H9 (cell line): ENCODE results near the gene COL18A1. TPM values are rescaled to one million over a fixed set of nuclear protein-coding genes. Genes with fewer than 3 reads are reported as not detected.

Experiments
- DNase-seq: peaks from one replicate; pipeline ENCODE4 v3.0.0-alpha.2; 2017
- H2AFZ ChIP-seq: one replicate; pipeline ENCODE4 v1.6.1; 2013; ENCODE audit warnings: mild to moderate bottlenecking, low read length, control low read depth, moderate library complexity
- H2AK5ac ChIP-seq: 2 replicates; pipeline ENCODE4 v1.6.1; 2013; ENCODE audit warnings: low read length, control low read depth, mixed read lengths; ENCODE audit not compliant: insufficient read length
- H2BK120ac ChIP-seq: one replicate; pipeline ENCODE4 v1.6.1; 2013; ENCODE audit warnings: low read depth, mild to moderate bottlenecking, low read length, control low read depth, inconsistent platforms; ENCODE audit not compliant: poor library complexity, severe bottlenecking
- H2BK12ac ChIP-seq: 2 replicates; pipeline ENCODE4 v1.6.1; 2013; ENCODE audit warnings: low read length, control low read depth, mixed read lengths, low read depth; ENCODE audit not compliant: insufficient read length
- H2BK15ac ChIP-seq: 2 replicates; pipeline ENCODE4 v1.6.1; 2013; ENCODE audit warnings: low read depth, low read length, control low read depth
- H2BK20ac ChIP-seq: one replicate; pipeline ENCODE4 v1.6.1; 2013; ENCODE audit warnings: low read depth, mild to moderate bottlenecking, low read length, control low read depth, inconsistent platforms; ENCODE audit not compliant: poor library complexity, severe bottlenecking
- H2BK5ac ChIP-seq: 2 replicates; pipeline ENCODE4 v1.6.1; 2013; ENCODE audit warnings: low read length, control low read depth, mixed read lengths; ENCODE audit not compliant: insufficient read length
- H3K14ac ChIP-seq: 2 replicates; pipeline ENCODE4 v1.6.1; 2013; ENCODE audit warnings: low read length, control low read depth; ENCODE audit not compliant: insufficient read depth
- H3K18ac ChIP-seq: 2 replicates; pipeline ENCODE4 v1.6.1; 2013; ENCODE audit warnings: low read depth, mild to moderate bottlenecking, mixed read lengths, low read length, control low read depth; ENCODE audit not compliant: insufficient read length
- H3K23ac ChIP-seq: 2 replicates; pipeline ENCODE4 v1.6.1; 2013; ENCODE audit warnings: low read length, control low read depth, mixed read lengths, low read depth; ENCODE audit not compliant: insufficient read length
- H3K23me2 ChIP-seq: 2 replicates; pipeline ENCODE4 v1.6.1; 2013; ENCODE audit warnings: low read depth, mild to moderate bottlenecking, mixed read lengths, low read length, control low read depth; ENCODE audit not compliant: insufficient read length, poor library complexity, severe bottlenecking
- H3K27ac ChIP-seq: 2 replicates; pipeline ENCODE4 v1.5.1; 2013; ENCODE audit warnings: low read length, control low read depth, mixed read lengths, low read depth; ENCODE audit not compliant: insufficient read length
- H3K27me3 ChIP-seq: 2 replicates; pipeline ENCODE4 v1.6.1; 2013; ENCODE audit warnings: low read length, control low read depth, inconsistent platforms; ENCODE audit not compliant: insufficient read depth
- H3K4ac ChIP-seq: 2 replicates; pipeline ENCODE4 v1.6.1; 2013; ENCODE audit warnings: low read depth, mild to moderate bottlenecking, control low read depth, inconsistent platforms, low read length, moderate library complexity
- H3K4me1 ChIP-seq: 2 replicates; pipeline ENCODE4 v1.6.1; 2013; ENCODE audit warnings: low read length, control low read depth, inconsistent platforms; ENCODE audit not compliant: insufficient read depth
- H3K4me2 ChIP-seq: 2 replicates; pipeline ENCODE4 v1.6.1; 2013; ENCODE audit warnings: low read length, control low read depth, mixed read lengths; ENCODE audit not compliant: insufficient read length, insufficient read depth
- H3K56ac ChIP-seq: 2 replicates; pipeline ENCODE4 v1.6.1; 2013; ENCODE audit warnings: low read depth, mild to moderate bottlenecking, mixed read lengths, low read length, control low read depth; ENCODE audit not compliant: insufficient read length
- H3K79me1 ChIP-seq: 2 replicates; pipeline ENCODE4 v1.6.1; 2013; ENCODE audit warnings: low read depth, mild to moderate bottlenecking, moderate library complexity, low read length, control low read depth, inconsistent platforms; ENCODE audit not compliant: insufficient read depth, poor library complexity, severe bottlenecking
- H3K79me2 ChIP-seq: 2 replicates; pipeline ENCODE4 v1.6.1; 2013; ENCODE audit warnings: low read length, control low read depth, inconsistent platforms; ENCODE audit not compliant: insufficient read depth
- H3K9ac ChIP-seq: 2 replicates; pipeline ENCODE4 v1.6.1; 2013; ENCODE audit warnings: low read length, control low read depth, mixed read lengths; ENCODE audit not compliant: insufficient read length; ENCODE audit errors: extremely low read depth
- H3K9me3 ChIP-seq: one replicate; pipeline ENCODE4 v1.6.1; 2013; ENCODE audit warnings: low read depth, low read length, inconsistent platforms; ENCODE audit not compliant: control insufficient read depth
- H3T11ph ChIP-seq: one replicate; pipeline ENCODE4 v1.6.1; 2013; ENCODE audit warnings: mild to moderate bottlenecking, low read length, control low read depth, inconsistent platforms
- H4K20me1 ChIP-seq: one replicate; pipeline ENCODE4 v1.6.1; 2013; ENCODE audit not compliant: control insufficient read depth, insufficient read length, insufficient read depth
- H4K5ac ChIP-seq: 2 replicates; pipeline ENCODE4 v1.6.1; 2013; ENCODE audit warnings: low read depth, mild to moderate bottlenecking, mixed read lengths, low read length, control low read depth; ENCODE audit not compliant: insufficient read length
- H4K8ac ChIP-seq: replicated peaks from 2 replicates; pipeline ENCODE4 v1.6.1; 2013; ENCODE audit warnings: low read length, control low read depth, mixed read lengths, low read depth; ENCODE audit not compliant: insufficient read length
- H4K91ac ChIP-seq: 2 replicates; pipeline ENCODE4 v1.6.1; 2013; ENCODE audit warnings: low read depth, mild to moderate bottlenecking, moderate library complexity, mixed read lengths, low read length, control low read depth; ENCODE audit not compliant: insufficient read length
- H3K27ac Mint-ChIP-seq, 3 experiments: 2 replicates in 2 of 3; 3 replicates in 1 of 3; pipeline ENCODE4 v1.8.0; 2020 to 2021; ENCODE audit warnings: mixed read lengths in 3 of 3, mild to moderate bottlenecking in 1 of 3, moderate library complexity in 1 of 3
- H3K27me3 Mint-ChIP-seq: 2 replicates; pipeline ENCODE4 v1.8.0; 2021; ENCODE audit warnings: low read depth, mild to moderate bottlenecking, moderate library complexity, mixed read lengths
- H3K36me3 Mint-ChIP-seq, 3 experiments: 2 replicates in 2 of 3; 3 replicates in 1 of 3; pipeline ENCODE4 v1.8.0; 2020 to 2021; ENCODE audit warnings: low read depth in 3 of 3, mixed read lengths in 3 of 3; ENCODE audit not compliant: insufficient read depth in 1 of 3
- H3K4me1 Mint-ChIP-seq, 2 experiments: 2 replicates each; pipeline ENCODE4 v1.8.0; 2020; ENCODE audit warnings: mixed read lengths in 2 of 2
- H3K4me3 Mint-ChIP-seq, 2 experiments: 2 replicates in 1 of 2; 3 replicates in 1 of 2; pipeline ENCODE4 v1.8.0; 2020 to 2021; ENCODE audit warnings: mild to moderate bottlenecking in 2 of 2, mixed read lengths in 2 of 2, moderate library complexity in 1 of 2
- H3K9me3 Mint-ChIP-seq, 2 experiments: 2 replicates in 1 of 2; 3 replicates in 1 of 2; pipeline ENCODE4 v1.8.0; 2020; ENCODE audit warnings: mild to moderate bottlenecking in 2 of 2, mixed read lengths in 2 of 2, moderate library complexity in 1 of 2
- WGBS: extraction: QIAGEN DNeasy Blood & Tissue Kit; methylation state at CpG from one replicate; pipeline ENCODE4 v1.1.7; 2013; ENCODE audit warnings: missing lambda C conversion rate, low lambda C conversion rate, mixed read lengths; ENCODE audit not compliant: insufficient read length; ENCODE audit errors: extremely low coverage; 5-methylcytosine and 5-hydroxymethylcytosine counted together
- total RNA-seq: library from RNA; stranded (reverse); gene quantifications from 2 replicates; pipeline ENCODE4 v1.2.1, GENCODE V29; 2021
- TF ChIP-seq, protein P1 (sequence below): fragments of 200-600 bp; sonication (generic); conservative IDR thresholded peaks from 3 replicates; pipeline ENCODE4 v1.8.0; 2021; ENCODE audit warnings: antibody characterized with exemption, mild to moderate bottlenecking

Gene COL18A1
- total RNA-seq, 1 experiment from 2014 or later = 232 TPM

DNA sequence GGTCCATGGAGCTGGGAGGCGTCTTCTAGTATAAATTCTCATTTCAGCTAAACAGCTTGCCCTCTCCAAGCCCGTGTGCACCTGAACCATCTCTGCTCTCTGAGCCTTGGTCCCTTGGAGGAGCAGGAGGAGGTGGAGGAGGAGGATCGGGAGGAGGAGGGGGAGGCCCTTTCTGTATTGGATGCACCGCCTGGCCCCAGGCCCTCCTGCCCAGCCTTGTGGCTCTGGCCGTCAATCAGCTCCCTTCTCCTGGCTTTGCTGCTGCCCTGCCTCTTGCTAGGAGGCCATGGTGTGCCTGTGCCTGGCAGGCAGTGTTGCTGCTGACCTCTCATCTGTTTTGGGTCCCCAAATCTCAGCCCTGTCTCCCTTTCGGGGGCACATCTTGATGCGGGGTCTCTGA is 9.0 kb downstream of the COL18A1 start:
- Histone ChIP-seq H2BK5ac (no peak overlapping the region), H3K23me2 (no peaks in the 10 kb centered on the region), H3K4me1 (peaks cover 3% of the 10 kb centered on the region), H3K23ac (no peak overlapping the region), H3K4ac (no peak overlapping the region), H2BK12ac (no peak overlapping the region), H3K79me2 (peaks cover 84% of the 10 kb centered on the region; the same call in 1 of the 2 replicates), H2BK20ac (no peak overlapping the region), H2BK120ac (no peak overlapping the region), H3K4me2 (no peak overlapping the region), H3K56ac (no peak overlapping the region), H3K9me3 (no peaks in the 10 kb centered on the region), H3K14ac (no peak overlapping the region), H3K18ac (no peak overlapping the region), H2AFZ (no peak overlapping the region), H4K91ac (no peak overlapping the region), H4K5ac (no peak overlapping the region), H3K27ac (no peak overlapping the region), H4K8ac (no peak overlapping the region), H3K79me1 (peaks cover 12% of the 10 kb centered on the region), H4K20me1 (peaks cover 4% of the 10 kb centered on the region), H3K27me3 (no peaks in the 10 kb centered on the region), H3T11ph (no peak overlapping the region), H2BK15ac (no peak overlapping the region), H2AK5ac (no peak overlapping the region), H3K9ac (no peak overlapping the region)
- DNase-seq = no peak
- Mint-ChIP-seq H3K4me3 (no peak overlapping the region), H3K27ac (peak overlapping the region in 1 of 3 experiments; percentile 86; a peak in 2 of 7 replicates), H3K36me3 (peaks cover 0 to 13% (median 9%) of the 10 kb centered on the region in 3 experiments; a peak in 6 of 7 replicates), H3K4me1 (peaks cover 65 to 77% of the 10 kb centered on the region in 2 experiments), H3K27me3 (no peaks in the 10 kb centered on the region), H3K9me3 (no peaks in the 10 kb centered on the region)
- TF ChIP-seq, protein P1, sequence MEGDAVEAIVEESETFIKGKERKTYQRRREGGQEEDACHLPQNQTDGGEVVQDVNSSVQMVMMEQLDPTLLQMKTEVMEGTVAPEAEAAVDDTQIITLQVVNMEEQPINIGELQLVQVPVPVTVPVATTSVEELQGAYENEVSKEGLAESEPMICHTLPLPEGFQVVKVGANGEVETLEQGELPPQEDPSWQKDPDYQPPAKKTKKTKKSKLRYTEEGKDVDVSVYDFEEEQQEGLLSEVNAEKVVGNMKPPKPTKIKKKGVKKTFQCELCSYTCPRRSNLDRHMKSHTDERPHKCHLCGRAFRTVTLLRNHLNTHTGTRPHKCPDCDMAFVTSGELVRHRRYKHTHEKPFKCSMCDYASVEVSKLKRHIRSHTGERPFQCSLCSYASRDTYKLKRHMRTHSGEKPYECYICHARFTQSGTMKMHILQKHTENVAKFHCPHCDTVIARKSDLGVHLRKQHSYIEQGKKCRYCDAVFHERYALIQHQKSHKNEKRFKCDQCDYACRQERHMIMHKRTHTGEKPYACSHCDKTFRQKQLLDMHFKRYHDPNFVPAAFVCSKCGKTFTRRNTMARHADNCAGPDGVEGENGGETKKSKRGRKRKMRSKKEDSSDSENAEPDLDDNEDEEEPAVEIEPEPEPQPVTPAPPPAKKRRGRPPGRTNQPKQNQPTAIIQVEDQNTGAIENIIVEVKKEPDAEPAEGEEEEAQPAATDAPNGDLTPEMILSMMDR = no peak
- WGBS = no CpG with 5 or more reads among the region's 7 CpGs
